SW 1271 (cell line): ENCODE data around the gene VKORC1.

ENCODE experiments used
- DNase-seq, 2 experiments: peaks; one replicate each; lab custom pipeline; 2025; lab: John Stamatoyannopoulos, UW

VKORC1 gene

DNA sequence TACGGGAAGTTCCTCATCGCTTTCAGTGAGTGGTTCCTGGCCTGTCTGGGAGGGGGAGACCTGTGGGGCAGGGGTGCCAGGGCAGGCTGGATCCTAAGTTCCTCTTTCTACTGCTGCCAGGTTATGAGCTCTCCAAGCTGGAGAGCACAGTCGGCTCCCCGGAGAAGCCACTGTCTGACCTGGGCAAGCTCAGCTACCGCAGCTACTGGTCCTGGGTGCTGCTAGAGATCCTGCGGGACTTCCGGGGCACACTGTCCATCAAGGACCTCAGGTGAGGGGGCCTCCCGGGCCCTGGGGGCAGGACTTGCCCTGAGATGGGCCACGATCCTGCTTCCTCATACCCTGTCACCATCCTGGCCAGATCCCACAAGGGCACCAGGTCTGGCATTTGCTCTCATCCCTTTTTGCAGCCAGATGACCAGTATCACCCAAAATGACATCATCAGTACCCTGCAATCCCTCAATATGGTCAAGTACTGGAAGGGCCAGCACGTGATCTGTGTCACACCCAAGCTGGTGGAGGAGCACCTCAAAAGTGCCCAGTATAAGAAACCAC, 35.8 kb upstream of the VKORC1 start:
- no peak for DNase-seq

- DNase-seq, result no peak
Observed at GRCh38 chr16:31129568-31130335, 35.2 kb upstream of the VKORC1 start.

- DNase-seq, result no peak
Observed at GRCh38 chr16:31128711-31129567, 34.3 kb upstream of the VKORC1 start.

GRCh38 chr16:31127182-31127581, 32.6 kb upstream of the VKORC1 start:
- DNase-seq, result no peak

DNA sequence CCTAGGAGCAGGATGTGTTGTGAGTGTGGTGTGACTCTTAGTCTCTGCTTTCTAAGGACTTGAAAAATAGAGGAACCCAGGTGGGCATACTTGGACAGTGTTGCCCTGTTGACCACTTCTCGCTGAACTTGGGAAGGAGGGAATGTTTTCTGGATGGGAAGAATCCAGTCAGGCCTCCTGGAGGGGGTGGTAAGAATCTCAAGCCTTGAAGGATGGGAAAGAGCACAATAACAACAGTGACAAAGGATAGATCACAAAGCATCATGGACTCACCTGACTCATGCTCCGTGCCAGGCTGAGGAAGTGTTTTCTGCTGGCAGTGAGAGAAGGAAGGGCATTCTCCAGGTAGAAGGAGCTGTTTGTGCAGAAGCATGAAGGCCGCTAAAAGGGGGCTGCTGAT, 31.2 kb upstream of the VKORC1 start:
- DNase-seq, result no peak

- no peak for DNase-seq
Observed at GRCh38 chr16:31120129-31120528, 25.5 kb upstream of the VKORC1 start.

- no peak for DNase-seq
Observed at GRCh38 chr16:31118223-31119155, 23.9 kb upstream of the VKORC1 start.

- peak; percentile 95 to 98 for DNase-seq
Observed at GRCh38 chr16:31117384-31118222, 23.0 kb upstream of the VKORC1 start, which contains the start of gene KAT8. Gene KAT8, plus strand, starts transcription at chr16:31117664. Its CDS starts 18 bp downstream, at chr16:31117682.

- DNase-seq, result no peak
Observed at GRCh38 chr16:31114468-31114867, 19.9 kb upstream of the VKORC1 start.

- DNase-seq, result no peak
Observed at GRCh38 chr16:31113121-31114120, 18.8 kb upstream of the VKORC1 start.

- no peak for DNase-seq
Observed at GRCh38 chr16:31112711-31113110, 18.1 kb upstream of the VKORC1 start.

DNA sequence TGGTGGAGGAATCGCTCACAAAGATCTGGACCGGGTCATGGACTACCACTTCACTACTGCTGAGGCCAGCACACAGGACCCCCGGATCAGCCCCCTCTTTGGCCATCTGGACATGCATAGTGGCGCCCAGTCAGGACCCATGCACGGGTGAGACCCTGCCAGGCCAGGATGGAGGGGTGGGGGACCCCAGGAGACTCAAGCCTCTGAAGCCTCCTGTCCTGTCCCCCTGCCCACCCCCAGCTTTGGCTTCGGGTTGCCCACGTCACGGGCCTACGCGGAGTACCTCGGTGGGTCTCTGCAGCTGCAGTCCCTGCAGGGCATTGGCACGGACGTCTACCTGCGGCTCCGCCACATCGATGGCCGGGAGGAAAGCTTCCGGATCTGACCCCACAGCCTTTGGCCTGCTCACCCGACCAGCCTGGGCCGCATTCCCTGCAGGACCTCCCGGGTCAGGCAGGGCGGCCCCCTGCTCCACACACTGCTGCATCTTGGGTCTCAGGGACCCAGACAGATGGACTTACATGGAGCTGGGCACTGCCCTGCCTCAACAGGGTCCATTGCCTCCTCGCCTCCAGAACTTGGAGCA, 17.4 kb upstream of the VKORC1 start:
- DNase-seq, result no peak

DNA sequence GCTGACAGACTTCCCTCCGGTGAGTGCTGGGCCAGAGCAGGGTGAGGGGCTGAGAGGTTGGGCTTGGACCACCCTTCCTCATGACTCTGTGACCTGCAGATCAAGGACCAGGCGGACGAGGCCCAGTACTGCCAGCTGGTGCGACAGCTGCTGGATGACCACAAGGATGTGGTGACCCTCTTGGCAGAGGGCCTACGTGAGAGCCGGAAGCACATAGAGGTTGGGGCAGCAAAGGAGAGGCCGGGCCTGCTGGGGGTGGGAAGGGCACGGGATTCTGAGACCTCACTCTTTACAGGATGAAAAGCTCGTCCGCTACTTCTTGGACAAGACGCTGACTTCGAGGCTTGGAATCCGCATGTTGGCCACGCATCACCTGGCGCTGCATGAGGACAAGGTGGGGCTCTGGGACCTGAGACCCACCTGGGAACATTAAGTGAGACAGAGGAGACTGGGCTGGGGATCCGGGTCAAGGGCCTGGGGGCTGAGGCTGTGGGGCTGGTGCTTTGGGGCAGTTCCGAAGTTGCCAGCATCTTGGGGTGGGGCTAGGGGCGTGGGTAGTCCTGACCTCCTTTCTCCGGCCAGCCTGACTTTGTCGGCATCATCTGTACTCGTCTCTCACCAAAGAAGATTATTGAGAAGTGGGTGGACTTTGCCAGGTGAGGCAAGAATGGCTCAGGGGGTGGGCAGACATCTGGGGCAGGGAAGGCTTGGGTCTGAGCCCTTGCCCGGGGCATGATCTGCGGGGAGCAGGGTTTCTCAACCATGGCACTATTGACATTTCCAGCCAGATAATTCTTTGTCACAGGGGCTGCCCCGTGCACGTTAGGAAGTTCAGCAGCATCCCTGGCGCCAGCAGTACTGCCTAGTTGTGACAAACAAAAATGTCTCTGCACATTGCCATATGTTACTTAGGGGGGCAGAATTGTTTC, 15.8 kb upstream of the VKORC1 start:
- no peak for DNase-seq

DNA sequence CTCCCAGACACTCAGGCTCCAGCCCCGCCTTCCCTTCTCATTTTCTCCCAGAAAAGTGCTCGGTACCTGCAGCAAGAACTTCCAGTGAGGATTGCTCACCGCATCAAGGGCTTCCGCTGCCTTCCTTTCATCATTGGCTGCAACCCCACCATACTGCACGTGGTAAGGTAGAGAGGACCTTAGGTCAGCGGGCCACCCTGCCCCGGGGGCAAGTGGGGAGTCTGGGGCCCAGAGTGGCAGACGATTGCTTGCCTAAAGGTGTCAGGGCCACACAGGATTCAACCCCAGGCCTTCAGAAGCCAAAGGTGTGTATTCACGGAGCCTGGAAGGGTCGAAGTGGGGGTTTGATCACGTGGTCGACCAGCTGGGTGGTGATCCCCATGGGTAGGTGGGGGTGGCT, 15.0 kb upstream of the VKORC1 start:
- DNase-seq, result no peak

- DNase-seq, result no peak
Observed at GRCh38 chr16:31108794-31109558, 14.4 kb upstream of the VKORC1 start.

- DNase-seq, result peak in 1 of 2 experiments; percentile 69
Observed at GRCh38 chr16:31108035-31108793, 13.6 kb upstream of the VKORC1 start, which contains the start of gene BCKDK. Gene BCKDK, plus strand, starts transcription at chr16:31108386. Its CDS starts 838 bp downstream, at chr16:31109224.
